Activated T-helper 9 cell treated with anti-CD3 and anti-CD28 coated beads, Interleukin-2, amount 50 U/mL, for 16 hours (primary cell): ENCODE measurements around the gene TMEM37.

Experiments used
- DNase-seq: peaks from one replicate; pipeline ENCODE4 v3.0.0-alpha.2; 2020; ENCODE audit warnings: low read depth

TMEM37 gene

DNA sequence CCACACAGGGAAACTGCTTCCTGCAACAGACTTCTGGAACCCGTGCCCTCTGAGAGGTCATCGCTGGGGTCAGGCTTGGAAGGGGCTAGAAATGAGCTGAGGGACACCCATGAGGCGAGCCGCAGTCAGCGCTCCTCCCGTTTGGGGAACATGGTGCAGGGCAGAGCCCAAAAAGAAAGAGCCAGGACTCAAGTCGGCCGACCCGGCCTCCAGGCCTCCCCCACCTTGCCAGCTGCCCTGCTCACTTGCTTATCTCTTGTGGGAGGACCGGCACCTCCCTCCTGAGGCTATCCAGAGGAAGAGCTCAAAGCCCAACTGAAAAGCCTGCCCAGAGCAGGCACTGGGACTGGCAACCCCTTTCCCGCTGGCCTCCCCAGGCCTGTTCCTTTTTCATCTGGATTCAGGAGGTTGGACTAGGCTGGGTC lies 49.1 kb downstream of the TMEM37 start:
- no peak for DNase-seq

GRCh38 chr2:119481501-119482455 lies 50.1 kb downstream of the TMEM37 start:
- no peak for DNase-seq

- no peak for DNase-seq
Measured at GRCh38 chr2:119482481-119483394, 51.1 kb downstream of the TMEM37 start.

GRCh38 chr2:119483395-119483753 lies 51.7 kb downstream of the TMEM37 start:
- DNase-seq = no peak

DNA sequence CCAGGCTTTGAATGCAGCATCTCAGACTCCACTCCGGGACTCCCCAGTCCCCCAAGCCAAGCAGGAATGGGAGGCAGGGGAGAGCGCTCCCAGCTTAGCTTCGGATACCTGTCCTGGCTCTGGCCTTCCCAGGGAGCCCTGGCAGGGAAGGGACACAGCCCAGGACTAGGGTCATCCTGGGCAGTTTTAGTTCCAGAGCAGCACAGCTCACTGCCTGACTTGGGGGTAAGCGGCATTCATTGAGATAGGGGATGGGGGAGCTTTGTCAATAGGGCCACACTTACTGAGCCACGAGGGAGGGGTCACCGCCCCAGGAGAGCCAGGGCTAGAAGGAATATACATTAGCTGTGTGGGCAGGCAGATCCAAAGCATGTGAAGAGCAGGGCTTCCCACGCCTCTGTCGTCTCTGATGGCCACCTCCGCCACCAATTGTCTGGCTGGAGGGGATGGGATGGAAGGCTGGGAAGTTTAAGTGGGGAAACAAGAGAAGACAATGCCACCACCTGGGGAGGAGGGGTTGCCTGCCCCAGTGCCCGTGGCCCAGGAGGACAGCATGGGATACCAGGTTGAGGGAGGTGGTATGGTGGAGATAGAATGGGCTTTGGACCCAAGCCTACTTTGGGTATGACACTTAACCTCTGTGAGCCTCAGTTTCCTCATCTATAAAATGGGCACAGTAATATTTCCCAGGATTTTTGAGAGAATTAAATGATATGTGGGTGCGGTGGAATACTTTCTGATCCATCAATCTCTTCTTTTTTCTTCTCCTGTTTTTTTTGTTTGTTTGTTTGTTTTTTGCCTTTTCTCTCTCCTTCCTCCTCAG lies 52.5 kb downstream of the TMEM37 start:
- no peak for DNase-seq

DNA sequence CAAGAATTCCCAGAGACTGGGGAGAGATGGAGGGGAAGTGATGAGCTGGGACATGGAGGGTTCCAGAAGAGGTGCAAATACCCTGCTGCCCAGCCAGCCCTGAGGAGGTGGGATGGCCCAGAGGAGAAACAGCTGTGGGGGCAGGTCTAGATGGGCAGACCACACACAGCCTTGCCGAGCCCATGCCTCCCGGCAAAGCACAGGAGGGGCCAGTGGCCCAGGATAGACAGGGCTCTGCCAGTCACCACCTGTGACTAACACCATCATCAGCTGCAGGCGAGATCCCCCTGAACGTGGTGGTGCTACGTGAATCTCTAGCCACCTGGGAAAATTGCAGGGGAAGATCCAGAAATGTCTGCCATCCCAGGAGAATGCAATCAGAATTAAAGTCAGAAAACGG lies 53.2 kb downstream of the TMEM37 start:
- DNase-seq = no peak

DNA sequence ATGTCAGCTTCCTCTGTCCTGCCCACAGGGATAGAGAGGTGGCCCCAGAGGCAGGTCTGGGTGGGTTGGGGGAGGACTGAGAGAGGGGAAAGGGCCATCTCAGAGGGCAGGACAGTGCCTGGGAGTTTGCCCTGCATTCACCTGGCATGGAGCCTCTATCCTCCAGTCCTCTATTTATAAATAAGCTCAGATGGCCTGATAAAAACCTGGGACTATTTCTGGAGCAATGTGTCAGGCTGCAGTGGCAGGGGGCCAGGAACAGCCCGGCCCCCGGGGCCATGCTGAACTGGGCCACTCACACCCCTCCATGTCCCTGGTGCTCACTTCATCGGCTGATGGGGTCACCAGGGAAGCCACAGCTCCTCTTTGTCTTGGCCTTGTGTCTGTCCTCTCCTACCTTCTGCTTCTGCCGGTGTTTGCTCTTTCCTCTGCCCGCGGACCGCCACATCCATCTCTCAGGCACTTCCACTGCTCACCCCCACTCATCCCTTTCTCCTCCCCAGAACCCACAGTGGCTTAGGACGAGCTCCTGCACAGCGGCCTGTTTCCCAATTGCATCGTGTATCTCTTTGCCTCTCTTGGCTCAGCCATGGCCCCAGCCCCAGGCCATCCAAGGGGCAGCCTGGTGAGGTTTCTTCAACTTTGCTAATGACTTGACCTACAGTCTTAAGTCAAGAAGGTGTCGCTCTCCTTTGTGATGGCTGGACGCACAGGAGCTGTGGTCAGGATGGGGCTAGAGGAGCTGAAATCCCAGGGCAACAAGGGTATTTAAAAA lies 53.9 kb downstream of the TMEM37 start:
- no peak for DNase-seq

DNA sequence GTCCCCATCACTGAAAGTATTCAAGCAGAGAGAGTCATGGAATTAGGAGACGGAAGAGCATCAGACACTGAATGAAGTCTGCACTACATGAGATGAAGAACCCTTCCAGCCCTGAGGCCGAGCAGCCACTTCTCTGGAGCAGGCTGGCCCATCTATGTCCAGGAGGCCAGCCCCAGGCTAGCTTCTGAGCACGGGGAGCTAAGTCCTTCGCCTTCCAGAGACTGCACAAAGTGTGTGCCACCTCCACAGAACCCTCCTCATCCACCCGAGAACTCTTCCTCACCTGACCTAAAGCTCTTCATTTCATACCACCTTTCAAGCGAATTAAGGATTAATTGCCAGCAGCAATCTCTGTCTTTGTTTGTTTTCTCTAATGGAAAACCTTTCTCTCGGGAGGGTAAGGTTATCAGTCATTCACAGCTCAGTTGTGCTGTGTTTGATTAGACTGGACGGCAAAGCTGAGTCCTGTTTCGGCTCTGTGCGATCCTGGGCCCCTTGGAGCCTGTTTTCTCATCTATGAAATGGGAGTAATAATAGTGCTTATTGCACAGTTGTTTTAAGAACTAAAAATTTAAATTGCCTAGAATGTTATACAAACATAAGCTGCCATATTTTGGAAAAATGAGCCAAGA lies 54.7 kb downstream of the TMEM37 start:
- DNase-seq = no peak

DNA sequence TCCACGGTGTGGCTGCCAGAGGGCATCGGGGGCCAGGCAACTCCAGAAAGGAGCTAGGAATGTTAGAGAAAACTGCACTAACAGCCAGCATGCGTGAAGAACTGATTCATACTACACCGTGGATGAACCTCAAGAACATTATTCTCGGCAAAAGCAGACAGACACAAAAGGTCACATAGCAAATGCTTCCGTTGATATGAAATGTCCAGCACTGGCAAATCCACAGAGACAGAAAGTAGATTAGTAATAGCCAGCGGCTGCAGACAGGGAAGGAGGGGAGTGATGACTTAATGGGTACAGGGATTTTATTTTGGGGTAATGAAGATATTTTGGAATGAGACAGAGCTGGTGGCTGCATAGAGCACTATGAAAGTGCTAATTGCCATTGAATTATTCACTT lies 55.2 kb downstream of the TMEM37 start:
- DNase-seq = no peak

DNA sequence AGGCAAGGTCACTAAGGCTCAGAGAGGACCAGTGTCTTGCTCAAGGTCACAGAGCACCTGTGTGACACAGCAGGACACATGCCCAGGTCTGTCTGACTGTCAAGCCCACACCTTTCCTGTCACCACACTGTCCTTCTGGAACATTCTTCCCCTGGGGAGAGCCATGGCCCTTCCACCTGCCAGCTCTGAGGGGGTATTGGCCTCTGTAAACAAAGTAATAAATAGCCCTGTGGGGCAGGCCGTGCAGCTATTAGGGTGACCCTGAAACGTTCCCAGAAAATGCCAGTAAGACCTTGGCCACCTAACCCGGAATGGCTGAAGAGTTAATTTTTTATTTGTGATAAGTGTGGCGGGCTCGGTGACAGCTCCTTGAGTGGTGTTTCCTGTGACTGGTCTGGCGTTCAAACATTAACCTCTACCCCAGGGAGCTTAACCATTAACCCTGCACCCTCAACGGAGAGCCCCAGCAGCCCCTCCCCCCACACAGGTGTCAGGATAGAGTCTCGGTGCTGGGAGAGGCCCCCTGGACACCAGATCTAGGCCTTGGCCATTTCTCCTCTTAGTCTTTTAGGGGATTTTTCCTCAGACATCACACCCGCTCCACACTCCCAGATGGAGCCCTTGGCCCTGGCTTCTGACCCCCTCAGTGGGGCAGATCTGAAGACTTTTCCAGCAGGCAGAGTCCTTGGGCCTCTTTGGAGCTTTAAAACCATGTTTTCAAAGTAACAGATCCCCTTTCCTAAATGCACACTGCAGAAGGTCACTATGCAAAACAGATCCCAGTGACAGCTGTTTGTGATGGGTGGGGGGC lies 56.0 kb downstream of the TMEM37 start:
- no peak for DNase-seq
